RPMI7951 (cell line): Measurements from ENCODE around the gene CHN2. TPM values are rescaled to one million over a fixed set of nuclear protein-coding genes. Genes with fewer than 3 reads are reported as not detected.

Experiments used
- total RNA-seq: library from RNA; depleted of rRNA; stranded (reverse); fragments of >200 nt; shearing (Covaris generic); gene quantifications from 2 replicates; pipeline ENCODE4 v1.2.3, GENCODE V29; 2014; rRNA removed

The CHN2 gene
- total RNA-seq, 1 experiment from 2014 or later = 0.36 TPM

Other genes with a start within 250 kb of the CHN2 start
- 6.4 and 7.1 TPM in 2 replicates for gene TRIL, start 236.4 kb upstream of the CHN2 start, total RNA-seq
- 3.8 and 5.8 TPM in 2 replicates for gene CPVL, start 48.2 kb upstream of the CHN2 start, total RNA-seq